CD14-positive monocyte (primary cell): ENCODE measurements around the gene GCGR. TPM values are rescaled to one million over a fixed set of nuclear protein-coding genes. Genes with fewer than 3 reads are reported as not detected.

Experiments used
- DNase-seq, 3 donors: peaks; one replicate each; pipeline ENCODE4 v3.0.0-alpha.2; 2011 to 2022
- H2AFZ ChIP-seq: 2 replicates; pipeline ENCODE4 v1.6.0; 2012; ENCODE audit warnings: mild to moderate bottlenecking, low read depth, low read length, inconsistent platforms; ENCODE audit not compliant: insufficient read depth, poor library complexity, severe bottlenecking
- H3K27ac ChIP-seq, 2 donors: 1 replicate in 1 of 2; 2 replicates in 1 of 2; pipeline ENCODE4 v1.5.1; 2012 to 2013; ENCODE audit warnings: low read length in 2 of 2, control low read depth in 1 of 2, inconsistent platforms in 1 of 2, low read depth in 1 of 2, mild to moderate bottlenecking in 1 of 2
- H3K27me3 ChIP-seq, 2 donors: one replicate each; pipeline versions ENCODE4 v1.6.0 to v1.6.1; 2011 to 2013; ENCODE audit warnings: low read length in 2 of 2; ENCODE audit not compliant: control insufficient read depth in 2 of 2, insufficient read depth in 2 of 2
- H3K36me3 ChIP-seq, 2 donors: replicated peaks in 1 of 2; 1 replicate in 1 of 2; 2 replicates in 1 of 2; pipeline versions ENCODE4 v1.5.1 to v1.6.1; 2012 to 2013; ENCODE audit warnings: low read length in 2 of 2, control low read depth in 1 of 2, inconsistent platforms in 1 of 2, mild to moderate bottlenecking in 1 of 2; ENCODE audit not compliant: insufficient read depth in 2 of 2, control insufficient read depth in 1 of 2
- H3K4me1 ChIP-seq, 2 donors: 1 replicate in 1 of 2; 2 replicates in 1 of 2; pipeline versions ENCODE4 v1.5.1 to v1.6.1; 2012 to 2013; ENCODE audit warnings: low read length in 2 of 2, control low read depth in 1 of 2, inconsistent platforms in 1 of 2, mild to moderate bottlenecking in 1 of 2, moderate library complexity in 1 of 2; ENCODE audit not compliant: insufficient read depth in 2 of 2, control insufficient read depth in 1 of 2
- H3K4me2 ChIP-seq: replicated peaks from 2 replicates; pipeline ENCODE3; 2012; ENCODE audit warnings: low read length, moderate library complexity, mild to moderate bottlenecking; ENCODE audit not compliant: poor library complexity, severe bottlenecking; ENCODE audit errors: extremely low read depth
- H3K4me3 ChIP-seq, 3 experiments: fragments of 200-600 bp in 1 of 3; sonication (generic) in 1 of 3; replicated peaks in 1 of 3; 1 replicate in 2 of 3; 2 replicates in 1 of 3; pipeline ENCODE4 v1.5.1; 2011 to 2013; ENCODE audit warnings: low read length in 3 of 3, mild to moderate bottlenecking in 3 of 3, control low read depth in 2 of 3, low read depth in 2 of 3, inconsistent platforms in 1 of 3, moderate library complexity in 1 of 3
- H3K79me2 ChIP-seq: 2 replicates; pipeline ENCODE4 v1.6.0; 2012; ENCODE audit warnings: mild to moderate bottlenecking, control low read depth, inconsistent platforms, low read length, moderate library complexity; ENCODE audit not compliant: insufficient read depth
- H3K9ac ChIP-seq: 2 replicates; pipeline ENCODE4 v1.6.0; 2017; ENCODE audit warnings: low read length, mild to moderate bottlenecking; ENCODE audit not compliant: insufficient read depth, poor library complexity, severe bottlenecking
- H3K9me3 ChIP-seq, 2 donors: replicated peaks in 1 of 2; 1 replicate in 1 of 2; 2 replicates in 1 of 2; pipeline versions ENCODE4 v1.5.1 to v1.6.1; 2012 to 2013; ENCODE audit warnings: low read length in 2 of 2, control low read depth in 1 of 2; ENCODE audit not compliant: control insufficient read depth in 1 of 2, insufficient read depth in 1 of 2
- H4K20me1 ChIP-seq: 2 replicates; pipeline ENCODE4 v1.6.0; 2012; ENCODE audit warnings: mild to moderate bottlenecking, low read length, control low read depth, moderate library complexity; ENCODE audit not compliant: insufficient read depth
- H3K27ac Mint-ChIP-seq, 7 donors: one replicate each; pipeline ENCODE4 v1.8.0; 2020; ENCODE audit warnings: mild to moderate bottlenecking in 7 of 7, mixed read lengths in 7 of 7, moderate library complexity in 6 of 7, inconsistent platforms in 2 of 7
- H3K27me3 Mint-ChIP-seq, 3 donors: one replicate each; pipeline ENCODE4 v1.8.0; 2021 to 2022; ENCODE audit warnings: low read depth in 3 of 3, mild to moderate bottlenecking in 3 of 3, mixed read lengths in 3 of 3, moderate library complexity in 3 of 3, inconsistent platforms in 1 of 3
- H3K36me3 Mint-ChIP-seq, 2 donors: one replicate each; pipeline ENCODE4 v1.8.0; 2020; ENCODE audit warnings: mixed read lengths in 2 of 2, inconsistent platforms in 1 of 2, mild to moderate bottlenecking in 1 of 2
- H3K4me1 Mint-ChIP-seq: one replicate; pipeline ENCODE4 v1.8.0; 2020; ENCODE audit warnings: mild to moderate bottlenecking, mixed read lengths
- H3K4me3 Mint-ChIP-seq, 2 donors: one replicate each; pipeline ENCODE4 v1.8.0; 2020; ENCODE audit warnings: mild to moderate bottlenecking in 2 of 2, mixed read lengths in 2 of 2, moderate library complexity in 1 of 2
- H3K9me3 Mint-ChIP-seq, 7 donors: one replicate each; pipeline ENCODE4 v1.8.0; 2020 to 2022; ENCODE audit warnings: mixed read lengths in 7 of 7, mild to moderate bottlenecking in 6 of 7, moderate library complexity in 6 of 7, inconsistent platforms in 2 of 7
- WGBS: methylation state at CpG from one replicate; pipeline ENCODE4 v1.1.5; 2013; ENCODE audit warnings: missing lambda C conversion rate; ENCODE audit not compliant: insufficient coverage; 5-methylcytosine and 5-hydroxymethylcytosine counted together
- intact Hi-C, 2 donors: fragments of 100-400 bp; cut with micrococcal nuclease; formaldehyde crosslinking; loops; one replicate each; pipeline versions ENCODE4 v1.15.0 to v1.15.1; 2023
- polyA plus RNA-seq, 3 donors: library from polyadenylated mRNA; depleted of rRNA in 1 of 3; unstranded in 2 of 3; stranded (reverse) in 1 of 3; fragments of 300-500 nt in 2 of 3; fragments of >200 nt in 1 of 3; fragmentation: Illumina TruSeq in 2 of 3; gene quantifications; 1 replicate in 2 of 3; 2 replicates in 1 of 3; pipeline ENCODE4 v1.2.3, GENCODE V29; 2012 to 2021
- TF ChIP-seq, protein P1 (sequence below): fragments of 200-600 bp; IDR thresholded peaks from one replicate; pipeline ENCODE4 v1.8.0; 2022; ENCODE audit warnings: antibody characterized with exemption, mild to moderate bottlenecking

The GCGR gene
- polyA plus RNA-seq, 3 donors, result not detected

DNA sequence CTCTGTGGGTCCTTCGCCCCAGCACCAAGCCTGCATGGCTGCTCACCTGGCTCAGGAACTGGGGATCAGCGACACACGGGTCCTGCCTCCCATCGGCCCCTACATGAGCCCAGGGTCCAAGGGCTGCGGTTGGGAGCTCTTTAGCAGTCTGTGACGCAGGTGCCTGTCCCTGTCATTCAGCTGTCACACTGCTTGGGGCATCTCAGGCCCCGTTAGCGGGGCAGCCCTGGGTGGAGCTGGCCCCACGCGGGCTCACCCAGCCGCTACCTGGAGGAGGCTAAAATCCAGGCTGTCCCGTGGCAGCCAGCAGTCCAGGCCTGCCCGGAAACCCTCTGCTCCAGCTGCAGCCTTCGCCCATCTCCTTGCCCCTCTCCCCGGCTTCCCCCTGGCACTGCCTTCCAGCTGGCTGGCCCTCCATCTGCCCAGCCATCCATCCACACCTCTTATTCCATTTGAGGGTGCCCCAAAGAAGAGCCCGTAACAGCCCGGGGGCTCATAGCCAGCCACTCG, 3.3 kb downstream of the GCGR start:
- Histone ChIP-seq H3K4me3 (no peak overlapping the region), H3K9me3 (peaks cover 4 to 10% of the 10 kb centered on the region in 2 donors), H3K9ac (no peak overlapping the region), H3K4me2 (no peak overlapping the region), H3K79me2 (no peaks in the 10 kb centered on the region), H3K27me3 (peaks cover 13 to 58% of the 10 kb centered on the region in 2 donors), H3K4me1 (no peaks in the 10 kb centered on the region), H2AFZ (no peak overlapping the region), H3K36me3 (no peaks in the 10 kb centered on the region), H3K27ac (no peak overlapping the region), H4K20me1 (no peaks in the 10 kb centered on the region)
- DNase-seq, result no peak
- TF ChIP-seq, protein P1, sequence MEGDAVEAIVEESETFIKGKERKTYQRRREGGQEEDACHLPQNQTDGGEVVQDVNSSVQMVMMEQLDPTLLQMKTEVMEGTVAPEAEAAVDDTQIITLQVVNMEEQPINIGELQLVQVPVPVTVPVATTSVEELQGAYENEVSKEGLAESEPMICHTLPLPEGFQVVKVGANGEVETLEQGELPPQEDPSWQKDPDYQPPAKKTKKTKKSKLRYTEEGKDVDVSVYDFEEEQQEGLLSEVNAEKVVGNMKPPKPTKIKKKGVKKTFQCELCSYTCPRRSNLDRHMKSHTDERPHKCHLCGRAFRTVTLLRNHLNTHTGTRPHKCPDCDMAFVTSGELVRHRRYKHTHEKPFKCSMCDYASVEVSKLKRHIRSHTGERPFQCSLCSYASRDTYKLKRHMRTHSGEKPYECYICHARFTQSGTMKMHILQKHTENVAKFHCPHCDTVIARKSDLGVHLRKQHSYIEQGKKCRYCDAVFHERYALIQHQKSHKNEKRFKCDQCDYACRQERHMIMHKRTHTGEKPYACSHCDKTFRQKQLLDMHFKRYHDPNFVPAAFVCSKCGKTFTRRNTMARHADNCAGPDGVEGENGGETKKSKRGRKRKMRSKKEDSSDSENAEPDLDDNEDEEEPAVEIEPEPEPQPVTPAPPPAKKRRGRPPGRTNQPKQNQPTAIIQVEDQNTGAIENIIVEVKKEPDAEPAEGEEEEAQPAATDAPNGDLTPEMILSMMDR, result no peak
- no peak overlapping the region for H3K4me3 Mint-ChIP-seq
- no peaks in the 10 kb centered on the region for H3K4me1 Mint-ChIP-seq
- 61% methylated on average over 18 of the region's 18 CpGs for WGBS
- no peak overlapping the region for H3K27ac Mint-ChIP-seq
- H3K9me3 Mint-ChIP-seq, result peaks cover 0 to 8% (median 2%) of the 10 kb centered on the region in 7 donors
- H3K36me3 Mint-ChIP-seq, result no peaks in the 10 kb centered on the region
- peaks cover 40 to 79% (median 62%) of the 10 kb centered on the region in 3 donors for H3K27me3 Mint-ChIP-seq
- intact Hi-C loops, result no loop called here

DNA sequence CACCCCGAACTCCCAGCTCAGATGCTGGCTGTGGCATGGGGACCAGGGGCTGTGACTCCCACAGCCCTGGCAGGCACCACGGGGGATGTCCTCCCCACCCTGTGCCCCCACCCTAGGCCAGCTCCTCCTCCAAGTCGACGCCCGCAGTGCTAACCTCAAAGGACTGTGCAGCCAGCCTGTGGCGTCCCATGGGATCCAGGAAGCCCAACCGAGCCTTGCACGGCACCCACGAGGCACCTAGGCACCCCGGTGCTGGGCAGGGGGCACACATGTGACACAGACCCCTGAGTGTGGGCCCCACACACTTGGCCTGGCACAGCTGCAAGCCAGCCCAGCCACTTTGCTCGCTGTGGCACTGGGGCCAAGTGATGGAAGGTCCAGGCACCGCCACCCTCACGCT, 3.9 kb downstream of the GCGR start:
- Mint-ChIP-seq H3K27ac (no peak overlapping the region), H3K9me3 (peaks cover 0 to 8% (median 2%) of the 10 kb centered on the region in 7 donors), H3K27me3 (peaks cover 34 to 73% (median 56%) of the 10 kb centered on the region in 3 donors), H3K36me3 (no peaks in the 10 kb centered on the region), H3K4me1 (no peaks in the 10 kb centered on the region), H3K4me3 (no peak overlapping the region)
- Histone ChIP-seq H4K20me1 (no peaks in the 10 kb centered on the region), H3K4me3 (no peak overlapping the region), H3K27me3 (peaks cover 11 to 53% of the 10 kb centered on the region in 2 donors), H3K9me3 (peaks cover 4 to 6% of the 10 kb centered on the region in 2 donors), H3K79me2 (no peaks in the 10 kb centered on the region), H3K4me1 (no peaks in the 10 kb centered on the region), H3K4me2 (no peak overlapping the region), H3K9ac (no peak overlapping the region), H2AFZ (no peak overlapping the region), H3K36me3 (no peaks in the 10 kb centered on the region), H3K27ac (no peak overlapping the region)
- 61% methylated on average over 12 of the region's 13 CpGs for WGBS
- no peak for DNase-seq
- TF ChIP-seq, protein P1, result no peak
- intact Hi-C loops, result no loop called here
